ENCODE data around the gene CATSPERZ. TPM values are rescaled to one million over a fixed set of nuclear protein-coding genes. Genes with fewer than 3 reads are reported as not detected.

CATSPERZ gene
- total and polyA plus RNA-seq, 2 of the 13 experiments (the other 11 are each of a cell fraction or from before 2014, with no cell fraction given), result 0.22 to 0.48 TPM

GRCh38 chr11:64285885-64286800 lies 14.0 kb upstream of the CATSPERZ start:
- DNase-seq (ENCODE audit: low spot score), result no peak
- Histone ChIP-seq H4K20me1 (ENCODE audit: insufficient read depth, low read length) (no peaks in the 10 kb centered on the region), H3K79me2 (ENCODE audit: insufficient read depth, low read length) (no peaks in the 10 kb centered on the region), H3K4me2 (ENCODE audit: low read depth, low read length) (peak overlapping the region; percentile 97), H3K9me3 (ENCODE audit: low read length) (no peaks in the 10 kb centered on the region), H3K27ac (ENCODE audit: extremely low read length, insufficient read depth, low read length) (peak overlapping the region; percentile 79), H3K36me3 (replicated peaks in 1 of 2; ENCODE audit: control insufficient read depth in 1 of 2, insufficient read depth in 2 of 2, low read length in 2 of 2) (no peaks in the 10 kb centered on the region), H3K4me3 (replicated peaks in 1 of 3; ENCODE audit: insufficient read depth in 1 of 3, low read depth in 2 of 3, low read length in 3 of 3) (peak overlapping the region; percentile 69 to 97 (median 83)), H3K9ac (ENCODE audit: insufficient read depth, low read depth, low read length) (peak overlapping the region; percentile 79), H3K4me1 (ENCODE audit: insufficient read depth, low read length) (peaks cover 28% of the 10 kb centered on the region; the same call in 1 of the 2 replicates), H2AFZ (ENCODE audit: low read length) (no peak overlapping the region), H3K27me3 (ENCODE audit: control insufficient read depth in 1 of 2, insufficient read depth in 2 of 2, low read length in 2 of 2) (peaks cover 4 to 12% of the 10 kb centered on the region in 2 experiments; a peak in 3 of 5 replicates)
- WGBS (ENCODE audit: low lambda C conversion rate), result 41% methylated on average over 19 of the region's 40 CpGs
- ChIA-PET POLR2A (interaction anchor here (2.4 to 4.6 kb wide), 3 partner anchors 15 to 31 kb away, joined by 10 to 48 read pairs (median 14); partner anchors contain the start of genes ESRRA, PRDX5 and TRMT112), CTCF (ENCODE audit: low intra/inter-chr PET ratio, low total read pairs) (no interaction called here)
- peak; percentile 40 for ATAC-seq
- no TSS peak for BruUV-seq (replicated peaks)
- in situ Hi-C loops (cut with HindIII; ENCODE audit: extremely low pct_ligation_motif_present, low pct_unique_long_range_greater_than_20kb), result no loop called here
- intact Hi-C loops (cut with micrococcal nuclease; ENCODE audit: unreplicated experiment), result loop anchor here (2.0 kb wide), 1 partner anchor 15 kb away; no protein-coding TSS in a partner anchor
- FAIRE-seq, result no peak
- TF ChIP-seq ZNF614 (CRISPR knock-in tag; IDR thresholded peaks at IDR 0.05; ENCODE audit: borderline replicate concordance) (no peak), ATF5 (CRISPR knock-in tag; IDR thresholded peaks at IDR 0.05; ENCODE audit: low read depth) (no peak), HNRNPL (IDR thresholded peaks at IDR 0.05; ENCODE audit: low read depth, low read length) (peak; percentile 85), NFE2L1 (CRISPR knock-in tag; IDR thresholded peaks at IDR 0.05; ENCODE audit: borderline replicate concordance) (no peak), SAP130 (CRISPR knock-in tag; IDR thresholded peaks at IDR 0.05; ENCODE audit: low read depth) (peak; percentile 37; the same call in 1 of the 2 replicates), MAF1 (CRISPR knock-in tag; IDR thresholded peaks at IDR 0.05; ENCODE audit: borderline replicate concordance) (no peak), ZGPAT (CRISPR knock-in tag; IDR thresholded peaks at IDR 0.05) (peak; percentile 15; the same call in 1 of the 2 replicates), TMF1 (CRISPR knock-in tag; IDR thresholded peaks at IDR 0.05; ENCODE audit: low read depth) (no peak), FOXP4 (CRISPR knock-in tag; IDR thresholded peaks at IDR 0.05) (0 out of 2 replicates have a peak, but pooled peaks have one; percentile 3), SP2 (CRISPR knock-in tag; IDR thresholded peaks at IDR 0.05) (no peak), MTA1 (CRISPR knock-in tag; IDR thresholded peaks at IDR 0.05; ENCODE audit: borderline replicate concordance) (no peak), NFE2L2 (IDR thresholded peaks at IDR 0.05; ENCODE audit: low read length) (no peak)

Measured in HepG2 (cell line).